HFFc6 (cell line): ENCODE data around the gene PCID2. TPM values are rescaled to one million over a fixed set of nuclear protein-coding genes. Genes with fewer than 3 reads are reported as not detected.

Experiments used
- DNase-seq: peaks from one replicate; pipeline ENCODE4 v3.0.0-alpha.2; 2018
- H3K27ac Mint-ChIP-seq: 2 replicates; pipeline ENCODE4 v1.8.0; 2020; ENCODE audit warnings: mild to moderate bottlenecking, mixed read lengths
- H3K27me3 Mint-ChIP-seq: 2 replicates; pipeline ENCODE4 v1.8.0; 2021; ENCODE audit warnings: mild to moderate bottlenecking, moderate library complexity, mixed read lengths; ENCODE audit not compliant: insufficient read depth
- H3K36me3 Mint-ChIP-seq: 2 replicates; pipeline ENCODE4 v1.8.0; 2021; ENCODE audit warnings: low read depth, mixed read lengths
- H3K4me1 Mint-ChIP-seq: 2 replicates; pipeline ENCODE4 v1.8.0; 2020; ENCODE audit warnings: low read depth, mixed read lengths
- H3K4me3 Mint-ChIP-seq: 2 replicates; pipeline ENCODE4 v1.8.0; 2020; ENCODE audit warnings: mild to moderate bottlenecking, moderate library complexity, mixed read lengths
- H3K9me3 Mint-ChIP-seq: 2 replicates; pipeline ENCODE4 v1.8.0; 2020; ENCODE audit warnings: mild to moderate bottlenecking, mixed read lengths
- total RNA-seq, 6 experiments: library from RNA; stranded (reverse); fragmentation: NEBNext Ultra II Directional; extraction: Animal tissue kit (Norgen Biotek cat#: 25700); gene quantifications; 2 replicates in 1 of 6; 3 replicates in 5 of 6; pipeline ENCODE4 v1.2.3, GENCODE V29; 2021
- TF ChIP-seq, protein P1 (sequence below): fragments of 200-600 bp; sonication (generic); IDR thresholded peaks from 2 replicates; pipeline ENCODE4 v1.5.0; 2021; ENCODE audit warnings: antibody characterized with exemption, mild to moderate bottlenecking

The PCID2 gene
- total RNA-seq, 6 experiments from 2014 or later, result 59.1 to 72.5 (median 68.3) TPM

DNA sequence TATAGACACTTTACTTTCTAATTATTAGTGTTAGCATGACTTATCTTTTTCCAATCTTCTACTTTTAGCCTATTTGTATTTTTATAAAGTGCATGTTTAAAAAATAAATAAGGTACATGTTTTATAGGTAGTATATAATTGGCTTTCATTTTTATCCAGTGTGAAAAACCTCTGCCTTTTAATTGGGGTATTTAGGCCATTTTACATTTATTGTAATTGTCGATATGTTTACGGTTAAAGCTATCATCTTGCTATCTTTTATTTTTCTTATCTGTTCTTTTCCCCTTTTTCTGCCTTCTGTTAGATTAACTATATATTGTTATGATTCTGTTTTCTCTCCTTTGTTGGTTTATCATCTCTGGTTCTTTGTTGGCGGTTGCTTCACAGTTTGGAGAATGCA, 40.9 kb downstream of the PCID2 start:
- H3K27ac Mint-ChIP-seq, result no peak overlapping the region
- H3K4me3 Mint-ChIP-seq, result no peak overlapping the region

DNA sequence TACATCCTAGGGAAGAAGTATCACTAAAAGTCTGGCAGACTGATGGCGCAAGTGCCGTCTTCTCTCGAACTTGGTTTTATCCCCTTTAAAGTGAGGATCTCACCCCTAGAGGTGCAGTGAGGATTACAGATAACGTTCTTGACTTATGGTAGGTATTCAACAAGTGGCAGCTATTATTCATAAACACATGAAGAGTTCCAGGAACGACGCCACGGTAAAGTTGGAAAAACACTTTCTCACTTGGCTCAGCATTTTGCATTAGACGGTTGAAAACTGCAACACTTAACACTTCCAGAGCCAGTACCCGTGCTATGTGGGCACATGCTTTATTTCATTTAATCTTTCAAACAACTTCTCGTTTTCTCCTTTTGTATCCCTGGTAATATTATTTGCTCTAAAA, 41.3 kb downstream of the PCID2 start:
- Mint-ChIP-seq H3K36me3 (peaks cover 63% of the 10 kb centered on the region), H3K4me1 (peaks cover 17% of the 10 kb centered on the region)

More for the DNA sequence above, 40.9 kb downstream of the PCID2 start:
- H3K9me3 Mint-ChIP-seq, result no peaks in the 10 kb centered on the region
- no peak for DNase-seq
- H3K36me3 Mint-ChIP-seq, result peaks cover 66% of the 10 kb centered on the region
- peaks cover 8% of the 10 kb centered on the region for H3K27me3 Mint-ChIP-seq
- TF ChIP-seq, protein P1, sequence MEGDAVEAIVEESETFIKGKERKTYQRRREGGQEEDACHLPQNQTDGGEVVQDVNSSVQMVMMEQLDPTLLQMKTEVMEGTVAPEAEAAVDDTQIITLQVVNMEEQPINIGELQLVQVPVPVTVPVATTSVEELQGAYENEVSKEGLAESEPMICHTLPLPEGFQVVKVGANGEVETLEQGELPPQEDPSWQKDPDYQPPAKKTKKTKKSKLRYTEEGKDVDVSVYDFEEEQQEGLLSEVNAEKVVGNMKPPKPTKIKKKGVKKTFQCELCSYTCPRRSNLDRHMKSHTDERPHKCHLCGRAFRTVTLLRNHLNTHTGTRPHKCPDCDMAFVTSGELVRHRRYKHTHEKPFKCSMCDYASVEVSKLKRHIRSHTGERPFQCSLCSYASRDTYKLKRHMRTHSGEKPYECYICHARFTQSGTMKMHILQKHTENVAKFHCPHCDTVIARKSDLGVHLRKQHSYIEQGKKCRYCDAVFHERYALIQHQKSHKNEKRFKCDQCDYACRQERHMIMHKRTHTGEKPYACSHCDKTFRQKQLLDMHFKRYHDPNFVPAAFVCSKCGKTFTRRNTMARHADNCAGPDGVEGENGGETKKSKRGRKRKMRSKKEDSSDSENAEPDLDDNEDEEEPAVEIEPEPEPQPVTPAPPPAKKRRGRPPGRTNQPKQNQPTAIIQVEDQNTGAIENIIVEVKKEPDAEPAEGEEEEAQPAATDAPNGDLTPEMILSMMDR, result no peak
- H3K4me1 Mint-ChIP-seq, result peaks cover 17% of the 10 kb centered on the region

DNA sequence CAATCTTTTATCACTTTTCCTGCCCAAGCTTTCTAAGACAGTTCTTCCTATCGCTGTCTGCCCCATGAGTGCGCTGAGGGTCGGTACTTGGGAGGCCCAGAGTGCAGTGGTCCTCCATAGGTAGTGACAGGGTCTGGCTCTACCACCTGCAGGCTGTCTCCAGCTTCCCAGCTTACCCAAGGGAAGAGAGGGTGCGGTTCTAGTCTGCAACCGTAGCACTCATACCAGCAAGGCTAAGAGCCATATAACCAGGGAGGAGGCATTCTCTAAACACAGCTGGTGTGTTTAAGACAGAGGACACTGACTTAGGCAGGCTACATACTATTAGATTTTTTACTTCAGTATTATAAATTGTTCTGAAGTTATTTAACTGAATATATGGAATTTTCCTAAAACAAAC, 41.8 kb downstream of the PCID2 start:
- Mint-ChIP-seq H3K9me3 (no peaks in the 10 kb centered on the region), H3K27me3 (peaks cover 8% of the 10 kb centered on the region), H3K4me1 (peaks cover 17% of the 10 kb centered on the region), H3K4me3 (no peak overlapping the region), H3K36me3 (peaks cover 61% of the 10 kb centered on the region), H3K27ac (no peak overlapping the region)
- DNase-seq, result no peak
- TF ChIP-seq, protein P1, result no peak

More for the DNA sequence above, 41.3 kb downstream of the PCID2 start:
- Mint-ChIP-seq H3K27ac (no peak overlapping the region), H3K9me3 (no peaks in the 10 kb centered on the region), H3K27me3 (peaks cover 8% of the 10 kb centered on the region), H3K4me3 (no peak overlapping the region)
- TF ChIP-seq, protein P1, result no peak
- DNase-seq, result no peak

DNA sequence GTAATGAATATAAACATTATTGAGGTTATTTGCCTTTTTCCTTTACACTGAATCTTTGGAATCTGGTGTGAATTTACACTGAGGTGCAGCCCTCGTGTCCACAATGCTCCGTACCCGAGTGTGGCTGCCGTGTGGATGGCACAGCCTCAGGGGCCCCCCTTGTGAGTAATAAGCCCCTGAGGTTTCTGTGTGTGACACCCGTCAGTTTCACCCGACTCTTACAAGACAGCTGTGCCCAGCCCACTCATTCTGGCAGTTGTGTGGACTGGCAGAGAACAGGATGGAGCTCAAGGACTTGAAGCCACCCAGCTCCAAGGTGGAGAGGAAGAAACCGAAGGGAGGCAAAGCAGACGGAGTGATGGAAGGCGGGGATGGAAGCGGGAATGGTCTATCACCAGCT, 42.2 kb downstream of the PCID2 start:
- Mint-ChIP-seq H3K27ac (no peak overlapping the region), H3K4me1 (peaks cover 17% of the 10 kb centered on the region), H3K36me3 (peaks cover 57% of the 10 kb centered on the region), H3K9me3 (no peaks in the 10 kb centered on the region), H3K27me3 (peaks cover 8% of the 10 kb centered on the region), H3K4me3 (no peak overlapping the region)
- DNase-seq, result no peak
- TF ChIP-seq, protein P1, result no peak

DNA sequence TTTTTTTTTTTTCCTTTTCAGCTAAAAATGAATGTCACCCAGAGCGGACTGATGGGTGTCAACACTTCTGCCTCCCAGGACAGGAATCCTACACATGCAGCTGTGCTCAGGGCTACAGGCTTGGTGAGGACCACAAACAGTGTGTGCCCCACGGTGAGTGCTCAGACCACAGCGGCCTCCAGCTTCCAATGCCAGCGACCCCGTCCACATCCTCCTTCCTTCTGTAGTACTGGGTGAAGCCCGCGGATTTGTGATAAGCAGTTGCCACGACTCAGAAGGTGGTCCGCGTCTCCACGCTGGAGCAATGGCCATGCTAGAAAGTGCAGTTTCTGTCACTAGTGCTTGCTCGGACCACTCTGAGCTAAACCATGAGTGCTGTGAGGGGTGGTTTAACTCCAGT, 44.0 kb downstream of the PCID2 start:
- Mint-ChIP-seq H3K9me3 (no peaks in the 10 kb centered on the region), H3K27ac (no peak overlapping the region), H3K4me1 (peaks cover 17% of the 10 kb centered on the region), H3K36me3 (peaks cover 46% of the 10 kb centered on the region), H3K4me3 (no peak overlapping the region), H3K27me3 (peaks cover 8% of the 10 kb centered on the region)
- no peak for DNase-seq
- TF ChIP-seq, protein P1, result no peak
